ENCODE results near the gene CTBP2. TPM values are rescaled to one million over a fixed set of nuclear protein-coding genes. Genes with fewer than 3 reads are reported as not detected.
A peak's percentile ranks its signal among the peaks of the same experiment; 100 is the strongest.
"Not testable (repeated sequence)": the region's sequence is repeated elsewhere in the genome, so short reads cannot be mapped to it uniquely, and the experiment has no call there.

Gene CTBP2
- total RNA-seq, 6 experiments from 2014 or later: 3.2 to 8.2 (median 5.4) TPM

DNA sequence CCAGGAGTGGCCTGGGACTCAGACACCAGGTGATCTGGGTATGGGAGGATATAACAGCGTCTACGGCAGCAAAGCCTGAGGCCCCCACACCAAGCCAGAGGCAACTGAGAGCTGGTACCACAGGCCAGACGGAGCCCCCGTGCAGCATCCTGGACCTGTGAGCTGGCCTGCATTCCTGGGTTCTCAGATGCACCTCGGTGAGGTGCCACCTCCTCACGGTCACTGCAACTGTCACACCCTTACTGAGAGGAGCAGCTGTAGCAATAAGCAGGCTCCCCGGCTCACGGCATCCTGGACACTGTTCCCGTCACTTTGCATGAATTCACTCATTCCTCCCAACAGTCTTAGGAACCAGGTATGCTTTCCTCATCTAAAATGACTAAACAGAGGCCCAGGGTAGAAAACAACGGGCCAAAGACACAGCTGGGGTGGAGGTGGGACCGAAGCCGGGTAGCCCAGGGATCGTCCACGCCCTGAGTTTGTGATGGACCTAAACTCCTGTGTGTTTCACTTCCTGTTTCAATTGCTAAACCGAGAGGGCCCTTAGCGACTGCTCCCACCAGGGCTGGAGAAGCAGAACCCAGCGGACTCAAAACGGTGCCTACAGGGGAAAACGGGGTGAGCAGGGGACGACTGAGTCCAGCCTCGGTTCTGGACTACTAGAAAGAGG is 98.7 kb downstream of the CTBP2 start:
- no peak for TF ChIP-seq POLR2A (IDR thresholded peaks at IDR 0.05)
- TF ChIP-seq, protein P1, sequence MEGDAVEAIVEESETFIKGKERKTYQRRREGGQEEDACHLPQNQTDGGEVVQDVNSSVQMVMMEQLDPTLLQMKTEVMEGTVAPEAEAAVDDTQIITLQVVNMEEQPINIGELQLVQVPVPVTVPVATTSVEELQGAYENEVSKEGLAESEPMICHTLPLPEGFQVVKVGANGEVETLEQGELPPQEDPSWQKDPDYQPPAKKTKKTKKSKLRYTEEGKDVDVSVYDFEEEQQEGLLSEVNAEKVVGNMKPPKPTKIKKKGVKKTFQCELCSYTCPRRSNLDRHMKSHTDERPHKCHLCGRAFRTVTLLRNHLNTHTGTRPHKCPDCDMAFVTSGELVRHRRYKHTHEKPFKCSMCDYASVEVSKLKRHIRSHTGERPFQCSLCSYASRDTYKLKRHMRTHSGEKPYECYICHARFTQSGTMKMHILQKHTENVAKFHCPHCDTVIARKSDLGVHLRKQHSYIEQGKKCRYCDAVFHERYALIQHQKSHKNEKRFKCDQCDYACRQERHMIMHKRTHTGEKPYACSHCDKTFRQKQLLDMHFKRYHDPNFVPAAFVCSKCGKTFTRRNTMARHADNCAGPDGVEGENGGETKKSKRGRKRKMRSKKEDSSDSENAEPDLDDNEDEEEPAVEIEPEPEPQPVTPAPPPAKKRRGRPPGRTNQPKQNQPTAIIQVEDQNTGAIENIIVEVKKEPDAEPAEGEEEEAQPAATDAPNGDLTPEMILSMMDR (IDR thresholded peaks at IDR 0.05): no peak
- intact Hi-C loops (cut with DNase I): no loop called here
- no peaks in the 10 kb centered on the region for H3K9me3 ChIP-seq
- WGBS (ENCODE audit: insufficient coverage, low coverage, low lambda C conversion rate, missing lambda C conversion rate): 48% methylated on average over 14 of the region's 21 CpGs
- H3K27ac ChIP-seq: peak overlapping the region in 2 of 3 donors; percentile 28 to 41
- no peak for DNase-seq
- H3K4me1 ChIP-seq: peaks cover 0 to 21% (median 7%) of the 10 kb centered on the region in 4 donors
- H3K4me3 ChIP-seq: no peak overlapping the region
- no peaks in the 10 kb centered on the region for H3K27me3 ChIP-seq
- ATAC-seq: peak in 1 of 4 donors; percentile 5
- no peaks in the 10 kb centered on the region for H3K36me3 ChIP-seq

- peaks cover 0 to 21% (median 7%) of the 10 kb centered on the region in 4 donors for H3K4me1 ChIP-seq
- no peak overlapping the region for H3K4me3 ChIP-seq
- DNase-seq (peak; percentile 82 to 85 (median 82)), ATAC-seq (peak; percentile 74 to 84 (median 78))
- TF ChIP-seq POLR2A (IDR thresholded peaks at IDR 0.05): no peak
- TF ChIP-seq, protein P1 (IDR thresholded peaks at IDR 0.05): peak; percentile 64 to 87 (median 85)
- intact Hi-C loops (cut with DNase I): no loop called here
- no peaks in the 10 kb centered on the region for H3K27me3 ChIP-seq
- no peaks in the 10 kb centered on the region for H3K36me3 ChIP-seq
- peak overlapping the region; percentile 24 to 41 (median 28) for H3K27ac ChIP-seq
- no peaks in the 10 kb centered on the region for H3K9me3 ChIP-seq
- WGBS (ENCODE audit: insufficient coverage, low coverage, low lambda C conversion rate, missing lambda C conversion rate): 15% methylated on average over 8 of the region's 21 CpGs
Observed at GRCh38 chr10:125060826-125061556, 99.4 kb downstream of the CTBP2 start.

- H3K27me3 ChIP-seq: no peaks in the 10 kb centered on the region
- WGBS (ENCODE audit: insufficient coverage, low coverage, low lambda C conversion rate, missing lambda C conversion rate): 44% methylated on average over 7 of the region's 9 CpGs
- H3K27ac ChIP-seq: peak overlapping the region in 1 of 3 donors; percentile 24
- peaks cover 0 to 21% (median 7%) of the 10 kb centered on the region in 4 donors for H3K4me1 ChIP-seq
- TF ChIP-seq, protein P1 (IDR thresholded peaks at IDR 0.05): no peak
- no peak for TF ChIP-seq POLR2A (IDR thresholded peaks at IDR 0.05)
- H3K4me3 ChIP-seq: no peak overlapping the region
- intact Hi-C loops (cut with DNase I): no loop called here
- H3K36me3 ChIP-seq: no peaks in the 10 kb centered on the region
- no peaks in the 10 kb centered on the region for H3K9me3 ChIP-seq
- no peak for ATAC-seq
- no peak for DNase-seq
Observed at GRCh38 chr10:125060482-125060825, 99.9 kb downstream of the CTBP2 start.

DNA sequence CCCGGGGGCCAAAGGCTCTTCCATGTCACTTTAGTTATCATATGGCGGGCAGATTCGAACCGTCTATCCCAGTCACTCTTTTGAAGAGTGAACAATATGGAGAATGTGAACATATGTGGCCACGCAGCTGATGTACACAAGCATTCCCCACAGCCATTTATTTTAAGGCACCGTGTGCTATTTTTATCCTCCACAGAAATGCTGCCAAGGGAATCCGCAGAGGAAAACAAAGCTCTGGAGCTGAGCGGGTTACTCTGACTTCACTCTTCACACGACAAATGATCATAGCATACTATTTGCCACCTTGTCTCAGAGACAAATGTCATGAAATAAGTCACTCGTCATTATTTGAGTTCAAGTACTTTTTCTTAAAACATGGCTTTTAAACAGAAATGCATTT is 100.3 kb downstream of the CTBP2 start:
- TF ChIP-seq, protein P1 (IDR thresholded peaks at IDR 0.05): no peak
- no peak for TF ChIP-seq POLR2A (IDR thresholded peaks at IDR 0.05)
- H3K27ac ChIP-seq: no peak overlapping the region
- peaks cover 0 to 21% (median 7%) of the 10 kb centered on the region in 4 donors for H3K4me1 ChIP-seq
- H3K9me3 ChIP-seq: no peaks in the 10 kb centered on the region
- H3K4me3 ChIP-seq: no peak overlapping the region
- ATAC-seq (no peak), DNase-seq (no peak)
- H3K36me3 ChIP-seq: no peaks in the 10 kb centered on the region
- intact Hi-C loops (cut with DNase I): no loop called here
- no peaks in the 10 kb centered on the region for H3K27me3 ChIP-seq
- 69% methylated on average over 6 of the region's 10 CpGs for WGBS (ENCODE audit: insufficient coverage, low coverage, low lambda C conversion rate, missing lambda C conversion rate)

DNA sequence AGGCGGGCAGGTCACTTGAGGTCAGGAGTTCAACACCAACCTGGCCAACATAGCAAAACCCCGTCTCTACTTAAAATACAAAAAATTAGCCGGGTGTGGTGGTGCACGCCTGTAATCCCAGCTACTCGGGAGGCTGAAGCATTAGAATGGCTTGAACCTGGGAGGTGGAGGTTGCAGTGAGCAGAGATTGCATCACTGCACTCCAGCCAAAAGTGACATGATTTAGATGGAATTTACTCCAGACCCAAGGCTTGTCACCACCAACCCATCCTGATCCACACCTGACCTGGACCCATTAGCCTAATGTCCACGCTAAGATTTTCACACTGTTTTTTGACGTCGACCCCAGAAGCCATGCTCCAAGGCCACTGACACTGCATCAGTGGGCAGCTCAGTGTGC is 101.0 kb downstream of the CTBP2 start:
- not testable (repeated sequence) for H3K27ac ChIP-seq

More for the DNA sequence above, 101.0 kb downstream of the CTBP2 start:
- not testable (repeated sequence) for DNase-seq, H3K27me3 ChIP-seq, H3K9me3 ChIP-seq, ATAC-seq, H3K36me3 ChIP-seq, H3K4me3 ChIP-seq
- WGBS (ENCODE audit: insufficient coverage, low coverage, low lambda C conversion rate, missing lambda C conversion rate): 98% methylated on average over 5 of the region's 8 CpGs
- H3K4me1 ChIP-seq: peaks cover 0 to 16% (median 7%) of the 10 kb centered on the region in 4 donors
- intact Hi-C loops (cut with DNase I): loop anchor here in 1 of 2 donors (10.0 kb wide), 1 partner anchor 65 kb away; no protein-coding TSS in a partner anchor

All from right lobe of liver (tissue), 6 donors.